ENCODE measurements around the gene RNF26.

DNA sequence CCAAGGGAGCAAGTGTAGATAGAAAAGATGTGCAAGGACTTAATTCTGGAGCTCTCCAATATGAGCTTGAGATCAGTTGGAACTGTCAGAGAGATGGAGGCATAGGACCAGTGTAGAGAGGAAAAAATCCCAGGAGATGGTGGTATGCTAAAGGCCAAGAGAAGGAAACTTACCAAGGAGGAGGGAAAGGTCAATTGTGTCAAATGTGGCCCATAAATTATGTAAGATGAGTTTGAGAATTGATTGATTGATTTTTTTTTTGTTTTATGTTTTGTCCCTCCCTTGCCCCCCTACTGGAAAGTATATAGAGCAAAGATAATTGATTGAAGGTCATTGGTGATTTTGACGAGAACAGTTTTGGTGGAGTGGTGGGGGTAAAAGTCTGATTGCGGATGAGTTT is 50.0 kb downstream of the RNF26 start:
- TF ChIP-seq, protein P1, sequence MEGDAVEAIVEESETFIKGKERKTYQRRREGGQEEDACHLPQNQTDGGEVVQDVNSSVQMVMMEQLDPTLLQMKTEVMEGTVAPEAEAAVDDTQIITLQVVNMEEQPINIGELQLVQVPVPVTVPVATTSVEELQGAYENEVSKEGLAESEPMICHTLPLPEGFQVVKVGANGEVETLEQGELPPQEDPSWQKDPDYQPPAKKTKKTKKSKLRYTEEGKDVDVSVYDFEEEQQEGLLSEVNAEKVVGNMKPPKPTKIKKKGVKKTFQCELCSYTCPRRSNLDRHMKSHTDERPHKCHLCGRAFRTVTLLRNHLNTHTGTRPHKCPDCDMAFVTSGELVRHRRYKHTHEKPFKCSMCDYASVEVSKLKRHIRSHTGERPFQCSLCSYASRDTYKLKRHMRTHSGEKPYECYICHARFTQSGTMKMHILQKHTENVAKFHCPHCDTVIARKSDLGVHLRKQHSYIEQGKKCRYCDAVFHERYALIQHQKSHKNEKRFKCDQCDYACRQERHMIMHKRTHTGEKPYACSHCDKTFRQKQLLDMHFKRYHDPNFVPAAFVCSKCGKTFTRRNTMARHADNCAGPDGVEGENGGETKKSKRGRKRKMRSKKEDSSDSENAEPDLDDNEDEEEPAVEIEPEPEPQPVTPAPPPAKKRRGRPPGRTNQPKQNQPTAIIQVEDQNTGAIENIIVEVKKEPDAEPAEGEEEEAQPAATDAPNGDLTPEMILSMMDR (IDR thresholded peaks at IDR 0.05; ENCODE audit: low read depth, low read length, missing input control) = no peak
- TF ChIP-seq, protein P2, sequence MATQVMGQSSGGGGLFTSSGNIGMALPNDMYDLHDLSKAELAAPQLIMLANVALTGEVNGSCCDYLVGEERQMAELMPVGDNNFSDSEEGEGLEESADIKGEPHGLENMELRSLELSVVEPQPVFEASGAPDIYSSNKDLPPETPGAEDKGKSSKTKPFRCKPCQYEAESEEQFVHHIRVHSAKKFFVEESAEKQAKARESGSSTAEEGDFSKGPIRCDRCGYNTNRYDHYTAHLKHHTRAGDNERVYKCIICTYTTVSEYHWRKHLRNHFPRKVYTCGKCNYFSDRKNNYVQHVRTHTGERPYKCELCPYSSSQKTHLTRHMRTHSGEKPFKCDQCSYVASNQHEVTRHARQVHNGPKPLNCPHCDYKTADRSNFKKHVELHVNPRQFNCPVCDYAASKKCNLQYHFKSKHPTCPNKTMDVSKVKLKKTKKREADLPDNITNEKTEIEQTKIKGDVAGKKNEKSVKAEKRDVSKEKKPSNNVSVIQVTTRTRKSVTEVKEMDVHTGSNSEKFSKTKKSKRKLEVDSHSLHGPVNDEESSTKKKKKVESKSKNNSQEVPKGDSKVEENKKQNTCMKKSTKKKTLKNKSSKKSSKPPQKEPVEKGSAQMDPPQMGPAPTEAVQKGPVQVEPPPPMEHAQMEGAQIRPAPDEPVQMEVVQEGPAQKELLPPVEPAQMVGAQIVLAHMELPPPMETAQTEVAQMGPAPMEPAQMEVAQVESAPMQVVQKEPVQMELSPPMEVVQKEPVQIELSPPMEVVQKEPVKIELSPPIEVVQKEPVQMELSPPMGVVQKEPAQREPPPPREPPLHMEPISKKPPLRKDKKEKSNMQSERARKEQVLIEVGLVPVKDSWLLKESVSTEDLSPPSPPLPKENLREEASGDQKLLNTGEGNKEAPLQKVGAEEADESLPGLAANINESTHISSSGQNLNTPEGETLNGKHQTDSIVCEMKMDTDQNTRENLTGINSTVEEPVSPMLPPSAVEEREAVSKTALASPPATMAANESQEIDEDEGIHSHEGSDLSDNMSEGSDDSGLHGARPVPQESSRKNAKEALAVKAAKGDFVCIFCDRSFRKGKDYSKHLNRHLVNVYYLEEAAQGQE (IDR thresholded peaks at IDR 0.05) = no peak
- no peak for TF ChIP-seq RAD21 (IDR thresholded peaks at IDR 0.05)
- no peak for TF ChIP-seq HNF4G (IDR thresholded peaks at IDR 0.05)
- no peak for TF ChIP-seq FOXA1 (IDR thresholded peaks at IDR 0.05)
- TF ChIP-seq, protein P3, sequence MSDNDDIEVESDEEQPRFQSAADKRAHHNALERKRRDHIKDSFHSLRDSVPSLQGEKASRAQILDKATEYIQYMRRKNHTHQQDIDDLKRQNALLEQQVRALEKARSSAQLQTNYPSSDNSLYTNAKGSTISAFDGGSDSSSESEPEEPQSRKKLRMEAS (IDR thresholded peaks at IDR 0.05) = no peak
- TF ChIP-seq YY1 (IDR thresholded peaks at IDR 0.05) = no peak
- TF ChIP-seq GABPA (IDR thresholded peaks at IDR 0.05 in 1 of 2, conservative IDR thresholded peaks at IDR 0.05 in 1 of 2) = no peak
- TF ChIP-seq, protein P4, sequence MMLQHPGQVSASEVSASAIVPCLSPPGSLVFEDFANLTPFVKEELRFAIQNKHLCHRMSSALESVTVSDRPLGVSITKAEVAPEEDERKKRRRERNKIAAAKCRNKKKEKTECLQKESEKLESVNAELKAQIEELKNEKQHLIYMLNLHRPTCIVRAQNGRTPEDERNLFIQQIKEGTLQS (IDR thresholded peaks at IDR 0.05) = no peak
- TF ChIP-seq SP1 (IDR thresholded peaks at IDR 0.05) = no peak
- TF ChIP-seq JUND (IDR thresholded peaks at IDR 0.05) = no peak
- TF ChIP-seq EGR1 (IDR thresholded peaks at IDR 0.05; ENCODE audit: low read depth in 2 of 2) = no peak
- TF ChIP-seq TAF1 (conservative IDR thresholded peaks at IDR 0.05) = no peak
- no peak for TF ChIP-seq NR2F2 (IDR thresholded peaks at IDR 0.05)

All from liver (tissue), 3 donors.